ENCODE data around the gene METTL5.

GRCh38 chr2:169845016-169845415, 20.3 kb upstream of the METTL5 start:
- TF ChIP-seq POLR2A (IDR thresholded peaks at IDR 0.05; ENCODE audit: low read depth, low read length) (no peak), POLR2AphosphoS5 (IDR thresholded peaks at IDR 0.05; ENCODE audit: low read depth, low read length) (no peak), PAX5 (IDR thresholded peaks at IDR 0.05; ENCODE audit: insufficient read depth, low read length, severe bottlenecking) (no peak), TAF1 (IDR thresholded peaks at IDR 0.05; ENCODE audit: low read depth, low read length) (no peak), POU2F2 (IDR thresholded peaks at IDR 0.05; ENCODE audit: low read depth, low read length) (no peak), SPI1 (IDR thresholded peaks at IDR 0.05; ENCODE audit: low read depth, low read length) (no peak)
